Measurements from ENCODE around the gene RARA.

RARA gene

GRCh38 chr17:40345161-40345993, 36.4 kb downstream of the RARA start:
- no peak for TF ChIP-seq CTCF (IDR thresholded peaks at IDR 0.05; ENCODE audit: borderline replicate concordance, extremely low read depth, low read length, poor library complexity, severe bottlenecking)
- TF ChIP-seq EZH2 (IDR thresholded peaks at IDR 0.05; ENCODE audit: borderline replicate concordance, low read depth, low read length, severe bottlenecking), result no peak
- Histone ChIP-seq H3K27ac (ENCODE audit: low read length) (no peak overlapping the region), H3K4me3 (ENCODE audit: low read depth in 1 of 2, low read length in 2 of 2) (no peak overlapping the region), H3K4me1 (ENCODE audit: insufficient read depth, low read length) (no peaks in the 10 kb centered on the region), H2AFZ (ENCODE audit: low read depth, low read length) (no peak overlapping the region), H3K36me3 (ENCODE audit: insufficient read depth, low read length) (no peaks in the 10 kb centered on the region), H3K27me3 (ENCODE audit: insufficient read depth, low read length, poor library complexity) (no peaks in the 10 kb centered on the region), H3K4me2 (ENCODE audit: insufficient read depth, low read length) (no peak overlapping the region), H3K9ac (ENCODE audit: low read depth, low read length) (no peak overlapping the region), H4K20me1 (ENCODE audit: insufficient read depth, low read length) (peaks cover 11% of the 10 kb centered on the region; the same call in 1 of the 2 replicates), H3K79me2 (ENCODE audit: insufficient read depth, low read length) (no peaks in the 10 kb centered on the region), H3K9me3 (ENCODE audit: insufficient read depth, low read length, severe bottlenecking) (no peaks in the 10 kb centered on the region)
- ATAC-seq (ENCODE audit: insufficient read depth, low read depth) (no peak; the same call in 2 of the 3 replicates), DNase-seq (no peak)

- no peak overlapping the region for H3K4me3 ChIP-seq (ENCODE audit: low read depth in 1 of 2, low read length in 2 of 2)
These were observed 37.2 kb downstream of the RARA start for GRCh38 chr17:40345994-40346764.

GRCh38 chr17:40346765-40347158, 37.8 kb downstream of the RARA start:
- Histone ChIP-seq H3K79me2 (ENCODE audit: insufficient read depth, low read length) (no peaks in the 10 kb centered on the region), H3K9me3 (ENCODE audit: insufficient read depth, low read length, severe bottlenecking) (no peaks in the 10 kb centered on the region), H3K27ac (ENCODE audit: low read length) (no peak overlapping the region), H3K4me2 (ENCODE audit: insufficient read depth, low read length) (no peak overlapping the region), H3K27me3 (ENCODE audit: insufficient read depth, low read length, poor library complexity) (no peaks in the 10 kb centered on the region), H3K4me1 (ENCODE audit: insufficient read depth, low read length) (no peaks in the 10 kb centered on the region), H4K20me1 (ENCODE audit: insufficient read depth, low read length) (peaks cover 11% of the 10 kb centered on the region; the same call in 1 of the 2 replicates), H3K4me3 (ENCODE audit: low read depth in 1 of 2, low read length in 2 of 2) (no peak overlapping the region), H2AFZ (ENCODE audit: low read depth, low read length) (no peak overlapping the region), H3K36me3 (ENCODE audit: insufficient read depth, low read length) (no peaks in the 10 kb centered on the region), H3K9ac (ENCODE audit: low read depth, low read length) (no peak overlapping the region)
- no peak for ATAC-seq (ENCODE audit: insufficient read depth, low read depth)
- no peak for DNase-seq
- no peak for TF ChIP-seq EZH2 (IDR thresholded peaks at IDR 0.05; ENCODE audit: borderline replicate concordance, low read depth, low read length, severe bottlenecking)
- no peak for TF ChIP-seq CTCF (IDR thresholded peaks at IDR 0.05; ENCODE audit: borderline replicate concordance, extremely low read depth, low read length, poor library complexity, severe bottlenecking)

More at GRCh38 chr17:40345994-40346764, 37.2 kb downstream of the RARA start:
- Histone ChIP-seq H2AFZ (ENCODE audit: low read depth, low read length) (no peak overlapping the region), H3K9ac (ENCODE audit: low read depth, low read length) (no peak overlapping the region), H3K9me3 (ENCODE audit: insufficient read depth, low read length, severe bottlenecking) (no peaks in the 10 kb centered on the region), H3K79me2 (ENCODE audit: insufficient read depth, low read length) (no peaks in the 10 kb centered on the region), H3K4me2 (ENCODE audit: insufficient read depth, low read length) (no peak overlapping the region), H3K27ac (ENCODE audit: low read length) (no peak overlapping the region), H3K36me3 (ENCODE audit: insufficient read depth, low read length) (no peaks in the 10 kb centered on the region), H3K4me1 (ENCODE audit: insufficient read depth, low read length) (no peaks in the 10 kb centered on the region), H4K20me1 (ENCODE audit: insufficient read depth, low read length) (peaks cover 11% of the 10 kb centered on the region; the same call in 1 of the 2 replicates), H3K27me3 (ENCODE audit: insufficient read depth, low read length, poor library complexity) (no peaks in the 10 kb centered on the region)
- no peak for TF ChIP-seq EZH2 (IDR thresholded peaks at IDR 0.05; ENCODE audit: borderline replicate concordance, low read depth, low read length, severe bottlenecking)
- TF ChIP-seq CTCF (IDR thresholded peaks at IDR 0.05; ENCODE audit: borderline replicate concordance, extremely low read depth, low read length, poor library complexity, severe bottlenecking), result no peak
- ATAC-seq (ENCODE audit: insufficient read depth, low read depth), result no peak
- no peak for DNase-seq
